ENCODE results near the gene GLI2. TPM values are rescaled to one million over a fixed set of nuclear protein-coding genes. Genes with fewer than 3 reads are reported as not detected.

GLI2 gene
- total RNA-seq, 1 experiment from 2014 or later = 4.0 TPM

DNA sequence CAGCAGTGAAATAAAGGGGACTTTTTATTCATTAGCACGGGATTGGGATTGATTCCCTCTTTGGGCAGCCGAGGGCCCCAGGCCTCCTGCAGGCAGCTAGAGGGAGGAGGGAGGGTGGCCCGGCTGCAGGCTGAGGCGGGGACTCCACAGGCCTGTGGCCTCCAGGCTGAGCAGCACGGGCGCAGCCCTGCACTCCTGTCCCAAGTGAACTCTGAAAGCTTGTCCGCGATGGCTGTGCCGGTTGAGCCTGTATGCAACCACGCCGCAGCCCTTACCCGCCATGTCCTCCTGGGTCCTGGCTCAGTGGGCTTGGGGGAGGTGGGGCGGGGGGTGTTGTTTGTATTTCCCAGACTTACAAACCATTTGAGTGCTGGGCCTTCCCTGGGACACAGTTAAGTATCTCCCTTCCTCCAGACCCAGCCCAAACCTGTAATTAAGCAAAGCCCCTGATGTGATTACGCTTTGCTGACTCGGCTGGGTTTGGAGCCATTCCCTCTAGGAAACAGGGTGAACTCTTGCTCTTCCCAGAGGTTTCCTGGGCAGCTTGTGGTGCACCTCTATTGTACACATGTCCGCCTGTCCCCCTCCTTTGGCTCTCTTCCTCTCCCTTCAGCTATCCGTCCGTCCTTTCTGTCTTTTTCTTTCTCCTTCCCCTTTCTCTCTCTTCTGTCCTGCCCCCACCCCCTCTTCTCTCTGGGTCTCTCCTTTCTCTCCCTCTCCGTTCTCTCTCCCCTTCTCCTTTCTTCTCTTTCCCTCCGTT is 5.3 kb downstream of the GLI2 start:
- H3K9me2 ChIP-seq (replicated peaks; ENCODE audit: low read length) = no peaks in the 10 kb centered on the region
- no peak for TF ChIP-seq EZH2phosphoT487 (IDR thresholded peaks at IDR 0.05; ENCODE audit: borderline replicate concordance, low read length)
- TF ChIP-seq EZH2 (IDR thresholded peaks at IDR 0.05; ENCODE audit: low read length, unreplicated experiment) = no peak
- no peak for TF ChIP-seq CTCF (conservative IDR thresholded peaks at IDR 0.05; ENCODE audit: low read depth, low read length)
- H4K20me1 ChIP-seq (ENCODE audit: low read length) = no peaks in the 10 kb centered on the region
- ChIA-PET CTCF (no interaction called here), POLR2A (ENCODE audit: unreplicated experiment) (no interaction called here)
- H3K4me2 ChIP-seq (ENCODE audit: low read length) = peak overlapping the region; percentile 84
- peak overlapping the region; percentile 80 for H2AFZ ChIP-seq (ENCODE audit: low read length)
- intact Hi-C loops (cut with micrococcal nuclease) = no loop called here
- BruUV-seq (replicated peaks) = no TSS peak
- H3K36me3 ChIP-seq (ENCODE audit: low read depth, low read length) = no peaks in the 10 kb centered on the region
- peak overlapping the region; percentile 62 for H3K4me3 ChIP-seq (ENCODE audit: low read length)
- H3K9ac ChIP-seq (ENCODE audit: low read length) = peak overlapping the region; percentile 59
- peaks cover 32% of the 10 kb centered on the region for H3K79me2 ChIP-seq (ENCODE audit: low read length)
- H3F3A ChIP-seq (ENCODE audit: low read length, unreplicated experiment) = no peaks in the 10 kb centered on the region
- ATAC-seq = no peak
- no peaks in the 10 kb centered on the region for H3K27me3 ChIP-seq (ENCODE audit: low read length)
- DNase-seq = no peak
- peaks cover 27% of the 10 kb centered on the region for H3K4me1 ChIP-seq (ENCODE audit: insufficient read depth, low read length)
- H3K27ac ChIP-seq (ENCODE audit: low read length) = no peak overlapping the region
- H3K9me3 ChIP-seq (ENCODE audit: low read length) = no peaks in the 10 kb centered on the region

DNA sequence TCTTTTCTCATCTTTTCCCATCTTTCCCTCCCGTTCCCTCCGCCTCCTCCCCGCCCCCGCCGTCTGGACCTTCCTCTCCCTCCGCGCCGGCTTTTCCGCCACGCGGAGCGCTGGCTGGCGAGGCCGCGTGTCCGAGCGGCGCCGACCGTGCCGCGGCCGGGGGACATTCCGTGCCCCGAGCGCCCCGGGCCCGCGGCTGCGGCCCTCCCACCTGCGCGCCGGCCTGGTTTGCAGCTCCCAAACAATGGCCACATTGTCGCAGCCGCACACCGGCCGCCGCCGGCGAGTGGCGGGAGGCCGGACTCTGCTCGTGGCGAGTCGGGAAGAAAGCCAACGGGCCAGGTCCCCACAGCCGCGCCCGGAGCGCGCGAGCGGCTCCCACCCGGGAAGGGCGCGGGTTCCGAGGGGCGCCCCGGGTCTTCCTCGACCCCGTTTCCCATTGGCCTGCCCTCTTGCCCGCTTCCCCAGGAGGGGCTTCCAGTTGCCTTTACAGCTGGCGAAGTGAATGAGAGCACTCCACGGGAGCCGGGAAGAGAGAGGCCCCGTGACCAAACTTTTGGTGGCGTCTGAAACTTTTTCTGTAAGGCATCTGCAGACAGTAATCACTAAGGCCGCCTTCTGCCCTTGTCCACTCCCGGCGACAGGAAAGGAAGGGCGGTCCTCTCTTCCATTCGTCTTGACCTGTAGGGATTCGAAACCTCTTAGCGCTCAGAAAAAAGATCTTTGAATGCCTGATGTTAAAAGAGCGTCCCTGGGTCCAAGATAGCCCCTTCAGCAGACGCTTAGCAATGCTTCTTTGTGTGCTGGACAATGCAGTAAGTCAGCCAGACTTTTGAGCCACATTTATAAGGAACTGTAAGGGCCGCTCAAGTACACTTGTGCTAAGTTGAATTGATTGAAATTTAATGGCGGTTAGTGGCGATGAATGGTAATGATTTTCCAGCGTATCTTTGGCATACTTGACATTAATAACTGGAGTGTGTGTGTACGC is 6.2 kb downstream of the GLI2 start:
- no peaks in the 10 kb centered on the region for H3F3A ChIP-seq (ENCODE audit: low read length, unreplicated experiment)
- POLR2A ChIA-PET (ENCODE audit: unreplicated experiment) = no interaction called here
- peak overlapping the region; percentile 59 for H3K9ac ChIP-seq (ENCODE audit: low read length)
- no peaks in the 10 kb centered on the region for H4K20me1 ChIP-seq (ENCODE audit: low read length)
- H3K27me3 ChIP-seq (ENCODE audit: low read length) = no peaks in the 10 kb centered on the region
- H3K36me3 ChIP-seq (ENCODE audit: low read depth, low read length) = no peaks in the 10 kb centered on the region
- CTCF ChIA-PET = no interaction called here
- H3K9me2 ChIP-seq (replicated peaks; ENCODE audit: low read length) = no peaks in the 10 kb centered on the region
- H3K9me3 ChIP-seq (ENCODE audit: low read length) = no peaks in the 10 kb centered on the region
- DNase-seq = peak; percentile 23
- intact Hi-C loops (cut with micrococcal nuclease) = no loop called here
- no peak for ATAC-seq
- peaks cover 27% of the 10 kb centered on the region for H3K4me1 ChIP-seq (ENCODE audit: insufficient read depth, low read length)
- H3K79me2 ChIP-seq (ENCODE audit: low read length) = peaks cover 32% of the 10 kb centered on the region
- peak overlapping the region; percentile 62 for H3K4me3 ChIP-seq (ENCODE audit: low read length)
- no peak for TF ChIP-seq EZH2phosphoT487 (IDR thresholded peaks at IDR 0.05; ENCODE audit: borderline replicate concordance, low read length)
- no peak for TF ChIP-seq CTCF (conservative IDR thresholded peaks at IDR 0.05; ENCODE audit: low read depth, low read length)
- TF ChIP-seq EZH2 (IDR thresholded peaks at IDR 0.05; ENCODE audit: low read length, unreplicated experiment) = no peak
- peak overlapping the region; percentile 84 for H3K4me2 ChIP-seq (ENCODE audit: low read length)
- H3K27ac ChIP-seq (ENCODE audit: low read length) = no peak overlapping the region
- peak overlapping the region; percentile 80 for H2AFZ ChIP-seq (ENCODE audit: low read length)
- BruUV-seq (replicated peaks) = no TSS peak

Data from PC-3 (cell line).